ENCODE measurements around the gene CD101. TPM values are rescaled to one million over a fixed set of nuclear protein-coding genes. Genes with fewer than 3 reads are reported as not detected.
"Not testable (repeated sequence)": the region's sequence is repeated elsewhere in the genome, so short reads cannot be mapped to it uniquely, and the experiment has no call there.

CD101 gene, protein sequence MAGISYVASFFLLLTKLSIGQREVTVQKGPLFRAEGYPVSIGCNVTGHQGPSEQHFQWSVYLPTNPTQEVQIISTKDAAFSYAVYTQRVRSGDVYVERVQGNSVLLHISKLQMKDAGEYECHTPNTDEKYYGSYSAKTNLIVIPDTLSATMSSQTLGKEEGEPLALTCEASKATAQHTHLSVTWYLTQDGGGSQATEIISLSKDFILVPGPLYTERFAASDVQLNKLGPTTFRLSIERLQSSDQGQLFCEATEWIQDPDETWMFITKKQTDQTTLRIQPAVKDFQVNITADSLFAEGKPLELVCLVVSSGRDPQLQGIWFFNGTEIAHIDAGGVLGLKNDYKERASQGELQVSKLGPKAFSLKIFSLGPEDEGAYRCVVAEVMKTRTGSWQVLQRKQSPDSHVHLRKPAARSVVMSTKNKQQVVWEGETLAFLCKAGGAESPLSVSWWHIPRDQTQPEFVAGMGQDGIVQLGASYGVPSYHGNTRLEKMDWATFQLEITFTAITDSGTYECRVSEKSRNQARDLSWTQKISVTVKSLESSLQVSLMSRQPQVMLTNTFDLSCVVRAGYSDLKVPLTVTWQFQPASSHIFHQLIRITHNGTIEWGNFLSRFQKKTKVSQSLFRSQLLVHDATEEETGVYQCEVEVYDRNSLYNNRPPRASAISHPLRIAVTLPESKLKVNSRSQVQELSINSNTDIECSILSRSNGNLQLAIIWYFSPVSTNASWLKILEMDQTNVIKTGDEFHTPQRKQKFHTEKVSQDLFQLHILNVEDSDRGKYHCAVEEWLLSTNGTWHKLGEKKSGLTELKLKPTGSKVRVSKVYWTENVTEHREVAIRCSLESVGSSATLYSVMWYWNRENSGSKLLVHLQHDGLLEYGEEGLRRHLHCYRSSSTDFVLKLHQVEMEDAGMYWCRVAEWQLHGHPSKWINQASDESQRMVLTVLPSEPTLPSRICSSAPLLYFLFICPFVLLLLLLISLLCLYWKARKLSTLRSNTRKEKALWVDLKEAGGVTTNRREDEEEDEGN
- total RNA-seq (2014; rRNA removed; shearing (Covaris generic); ENCODE audit: low replicate concordance) = 0.35 and 0.63 TPM in 2 replicates

DNA sequence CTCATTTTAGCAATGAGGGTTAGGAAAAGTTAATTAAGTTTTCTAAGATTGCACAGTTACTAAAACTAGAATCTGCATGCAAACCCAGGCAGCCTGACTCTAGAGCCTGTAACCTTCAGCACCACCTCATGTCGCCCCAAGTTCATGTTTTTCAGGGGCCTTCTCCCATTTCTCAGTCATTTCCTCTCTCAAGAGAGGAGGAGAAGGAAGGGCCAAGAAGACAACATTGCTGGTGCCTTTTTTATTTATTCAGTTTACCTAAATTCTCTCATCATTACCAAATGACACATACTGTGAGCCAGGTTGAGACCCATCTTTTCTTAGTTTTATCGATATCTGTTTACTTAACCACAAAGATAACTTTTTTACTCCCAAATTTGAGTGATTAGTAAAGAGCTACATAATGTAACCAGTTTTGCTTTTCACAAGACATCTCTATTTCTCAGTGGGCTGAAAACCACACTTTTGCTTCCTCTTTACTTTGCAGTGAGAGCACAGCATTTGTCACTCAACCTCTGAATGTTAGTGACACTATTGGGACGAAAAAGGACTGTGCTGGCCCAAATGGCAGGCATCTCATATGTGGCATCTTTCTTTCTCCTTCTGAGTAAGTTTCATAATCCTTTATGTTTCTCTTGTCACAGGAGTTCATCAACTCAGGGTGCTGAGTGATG lies at the start of gene CD101:
CD101 (plus strand) TSS at position 507 of the 674 bp plus-strand sequence; CDS start at position 565, 58 bp downstream.
- H3K36me3 ChIP-seq = no peaks in the 10 kb centered on the region
- no peak for DNase-seq
- H3K27me3 ChIP-seq = no peaks in the 10 kb centered on the region
- H3K9me3 ChIP-seq = no peaks in the 10 kb centered on the region
- no peak within 1 kb of the TSS for H3K4me3 ChIP-seq

DNA sequence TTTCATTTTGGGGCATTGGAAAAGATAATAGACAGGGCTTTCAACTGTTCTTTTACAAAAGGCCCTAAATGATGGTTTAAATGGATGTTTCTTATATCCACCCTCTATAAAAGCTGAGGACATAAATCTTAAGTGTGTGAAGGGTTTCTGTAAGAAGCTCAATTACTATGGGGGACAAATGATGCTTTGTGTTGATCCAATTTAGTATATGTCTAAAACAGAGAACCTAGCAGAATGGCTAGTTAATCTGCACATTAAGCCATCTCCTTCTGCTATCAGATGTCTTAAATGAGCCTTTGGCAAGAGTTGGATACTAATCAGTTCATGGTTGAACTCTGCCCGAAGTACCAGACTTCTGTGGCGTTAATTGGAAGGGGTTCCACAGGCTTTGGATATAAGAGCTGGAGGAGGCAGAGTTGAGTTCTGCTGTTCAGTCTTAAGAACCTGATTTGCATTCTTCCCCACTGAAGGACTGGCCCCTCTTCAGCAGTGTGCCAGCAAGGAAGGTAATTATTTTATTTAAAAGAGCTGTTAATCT lies 48.8 kb upstream of the CD101 start:
- Histone ChIP-seq H3K9me3 (no peaks in the 10 kb centered on the region), H3K27me3 (no peaks in the 10 kb centered on the region), H3K36me3 (peaks cover 3% of the 10 kb centered on the region; the same call in 1 of the 2 replicates), H3K4me3 (no peak overlapping the region)
- DNase-seq = no peak

DNA sequence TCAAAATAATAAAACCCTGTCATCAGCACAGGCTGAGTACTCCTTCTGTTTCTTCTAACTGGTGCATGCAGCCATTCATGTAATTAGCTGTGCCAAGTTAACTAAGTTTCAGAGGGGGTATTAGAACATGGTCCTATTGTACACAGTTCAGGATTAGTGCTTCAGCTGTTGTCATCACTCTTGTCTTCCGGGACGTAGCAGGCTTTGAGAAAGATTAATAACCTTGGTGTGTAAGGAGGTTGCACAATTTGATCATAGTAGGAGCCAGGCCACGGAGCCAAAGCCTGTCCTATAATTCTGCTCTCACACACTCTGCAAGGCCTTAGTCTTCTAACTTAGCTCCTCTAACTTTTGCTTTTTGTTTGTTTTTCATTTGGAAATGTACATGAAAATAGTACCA lies 47.1 kb upstream of the CD101 start:
- H3K4me3 ChIP-seq = no peak overlapping the region
- H3K27me3 ChIP-seq = no peaks in the 10 kb centered on the region; the same call in 1 of the 2 replicates
- H3K36me3 ChIP-seq = peaks cover 1% of the 10 kb centered on the region; the same call in 1 of the 2 replicates
- DNase-seq = no peak
- no peaks in the 10 kb centered on the region for H3K9me3 ChIP-seq

DNA sequence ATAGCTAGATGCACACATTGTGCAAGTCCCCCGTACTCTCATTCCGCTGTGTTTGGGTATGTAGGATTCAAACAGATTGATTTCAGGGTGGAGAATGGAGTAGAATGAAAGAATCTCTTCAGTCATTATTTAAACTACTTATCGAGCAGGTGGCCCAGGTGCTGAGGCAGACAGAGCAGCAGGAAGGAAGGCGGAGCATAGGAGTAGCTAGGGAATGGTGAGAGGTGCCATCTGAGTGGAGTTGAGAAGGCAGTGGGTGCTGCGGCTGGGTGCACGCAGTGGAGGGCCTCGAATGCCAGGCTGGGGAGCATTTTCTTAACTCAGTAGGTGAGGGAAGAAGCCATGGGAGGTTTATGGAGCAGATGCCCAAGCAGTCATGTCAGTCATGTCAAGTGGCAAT lies 45.2 kb upstream of the CD101 start:
- Histone ChIP-seq H3K9me3 (no peaks in the 10 kb centered on the region), H3K36me3 (peaks cover 4% of the 10 kb centered on the region; the same call in 1 of the 2 replicates), H3K27me3 (no peaks in the 10 kb centered on the region; the same call in 1 of the 2 replicates), H3K4me3 (no peak overlapping the region)
- no peak for DNase-seq

DNA sequence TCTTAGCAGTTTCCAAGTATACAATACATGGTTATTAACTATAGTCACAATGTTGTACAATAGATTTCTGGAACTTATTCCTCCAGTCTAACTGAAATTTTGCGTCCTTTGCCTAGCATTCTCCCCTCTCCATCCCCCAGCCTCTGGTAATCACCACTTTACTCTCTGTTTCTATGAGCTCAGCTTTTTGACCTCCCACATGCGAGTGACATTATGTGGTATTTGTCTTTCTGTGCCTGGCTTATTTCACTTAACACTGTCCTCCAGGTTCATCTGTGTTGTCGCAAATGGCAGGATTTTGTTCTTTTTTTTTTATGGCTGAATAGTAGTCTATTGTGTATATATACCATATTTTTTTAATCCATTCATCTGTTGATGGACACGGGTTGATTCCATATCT lies 43.9 kb upstream of the CD101 start:
- Histone ChIP-seq H3K9me3 (no peaks in the 10 kb centered on the region), H3K4me3 (no peak overlapping the region), H3K27me3 (no peaks in the 10 kb centered on the region; the same call in 1 of the 2 replicates), H3K36me3 (peaks cover 8% of the 10 kb centered on the region; the same call in 1 of the 2 replicates)
- DNase-seq = no peak

DNA sequence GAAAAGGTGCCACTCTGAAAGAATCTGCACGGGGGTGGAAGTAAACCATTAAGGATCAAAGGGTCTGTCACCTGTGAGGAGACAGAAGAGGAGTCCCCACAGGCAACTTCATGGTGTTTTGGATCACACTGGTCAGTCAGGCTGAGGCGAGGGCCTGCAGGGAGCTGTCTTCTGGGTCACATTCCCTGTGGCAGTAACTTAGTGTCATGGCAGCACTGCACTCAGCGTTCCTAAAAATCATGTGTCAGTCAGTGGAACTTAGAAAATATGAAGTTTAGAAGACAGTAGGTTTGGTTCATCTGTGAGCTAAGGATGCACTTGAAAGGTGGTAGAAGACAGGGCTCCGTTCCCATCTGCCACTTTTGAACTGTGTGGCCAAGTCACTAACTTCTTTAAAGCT lies 43.5 kb upstream of the CD101 start:
- Histone ChIP-seq H3K36me3 (peaks cover 8% of the 10 kb centered on the region; the same call in 1 of the 2 replicates), H3K27me3 (no peaks in the 10 kb centered on the region; the same call in 1 of the 2 replicates), H3K4me3 (no peak overlapping the region), H3K9me3 (no peaks in the 10 kb centered on the region)
- no peak for DNase-seq

DNA sequence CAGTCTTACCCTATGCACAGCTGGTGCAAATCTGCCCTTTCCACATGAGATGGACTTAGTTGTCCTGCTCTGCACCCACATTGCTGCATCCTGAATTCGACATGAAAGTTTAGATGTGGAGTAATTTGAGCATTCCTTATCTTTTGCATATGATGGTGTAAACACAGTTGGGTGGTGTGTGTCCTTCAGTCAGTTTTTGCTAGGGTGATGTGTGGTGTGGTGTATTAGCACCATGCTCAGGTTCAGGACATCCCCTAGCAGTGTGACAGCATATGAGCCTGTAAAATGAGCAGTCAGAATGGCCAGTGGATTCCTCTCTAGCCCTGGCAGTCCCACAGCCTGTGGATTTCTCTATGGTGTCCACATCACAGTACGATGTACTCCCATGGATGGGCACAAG lies 42.6 kb upstream of the CD101 start:
- DNase-seq = no peak
- Histone ChIP-seq H3K27me3 (no peaks in the 10 kb centered on the region; the same call in 1 of the 2 replicates), H3K4me3 (no peak overlapping the region), H3K9me3 (no peaks in the 10 kb centered on the region), H3K36me3 (peaks cover 8% of the 10 kb centered on the region; the same call in 1 of the 2 replicates)

DNA sequence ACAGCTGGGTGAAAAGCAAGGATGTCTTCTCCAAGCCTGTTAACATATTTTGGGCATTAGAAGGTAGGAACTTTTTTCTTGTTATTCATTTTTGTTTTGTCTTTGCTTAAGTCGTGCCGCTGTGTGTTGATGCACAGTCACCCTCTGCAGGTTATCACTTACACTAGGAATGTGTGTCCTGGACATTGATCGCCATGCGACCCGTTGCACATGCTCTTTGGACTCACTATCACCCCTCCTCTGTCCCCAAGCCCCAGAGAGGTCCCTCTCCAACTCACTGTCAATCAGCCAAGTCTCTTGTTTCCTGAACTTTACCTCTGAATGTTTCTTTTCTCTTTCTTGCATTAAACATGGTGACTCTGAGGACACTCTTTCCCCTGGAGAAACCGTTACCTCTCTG lies 40.0 kb upstream of the CD101 start:
- no peak for DNase-seq
- Histone ChIP-seq H3K36me3 (peaks cover 13% of the 10 kb centered on the region), H3K4me3 (no peak overlapping the region), H3K27me3 (no peaks in the 10 kb centered on the region; the same call in 1 of the 2 replicates), H3K9me3 (no peaks in the 10 kb centered on the region)

DNA sequence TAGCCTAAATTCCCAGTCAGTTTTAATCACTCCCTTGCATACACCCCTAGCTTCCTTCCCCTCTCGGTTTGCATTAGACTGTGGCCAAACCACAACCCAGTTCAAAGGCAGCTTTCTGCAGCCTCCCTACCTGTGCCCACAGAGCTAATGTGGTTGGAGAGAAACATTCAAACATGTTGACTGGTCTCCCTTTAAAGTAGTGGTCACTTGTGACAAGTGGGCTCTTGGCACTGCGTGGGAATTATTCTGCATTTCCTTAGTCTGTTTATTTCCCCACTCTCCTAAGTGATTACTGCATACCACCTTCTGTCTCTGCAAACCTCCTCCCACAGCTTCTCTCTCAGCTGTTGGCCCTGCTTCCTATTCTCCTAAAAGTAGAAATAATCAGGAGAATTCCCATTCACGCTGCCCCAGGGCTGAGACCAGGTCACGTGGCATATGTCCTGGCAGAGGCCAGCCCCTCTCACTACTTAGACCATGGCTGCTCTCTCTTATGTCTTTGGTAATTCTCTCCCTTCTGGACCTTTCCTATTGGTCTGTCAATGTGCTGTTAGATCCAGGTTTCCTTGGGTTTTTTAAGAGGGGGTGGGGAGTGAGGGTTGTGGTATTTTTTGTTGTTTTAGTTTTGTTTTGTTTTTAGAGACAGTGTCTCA lies 38.4 kb upstream of the CD101 start:
- Histone ChIP-seq H3K9me3 (no peaks in the 10 kb centered on the region), H3K4me3 (no peak overlapping the region), H3K27me3 (no peaks in the 10 kb centered on the region; the same call in 1 of the 2 replicates), H3K36me3 (peaks cover 19% of the 10 kb centered on the region)
- DNase-seq = no peak

DNA sequence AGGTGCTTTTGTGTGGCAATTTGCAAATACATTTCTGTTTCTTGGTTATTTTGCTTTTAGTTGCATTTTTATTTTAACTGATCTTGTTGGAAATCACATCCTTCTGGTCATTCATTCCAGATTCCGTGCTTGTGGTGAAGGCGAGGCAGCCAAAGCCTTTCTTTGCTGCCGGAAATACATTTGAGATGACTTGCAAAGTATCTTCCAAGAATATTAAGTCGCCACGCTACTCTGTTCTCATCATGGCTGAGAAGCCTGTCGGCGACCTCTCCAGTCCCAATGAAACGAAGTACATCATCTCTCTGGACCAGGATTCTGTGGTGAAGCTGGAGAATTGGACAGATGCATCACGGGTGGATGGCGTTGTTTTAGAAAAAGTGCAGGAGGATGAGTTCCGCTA lies 34.8 kb upstream of the CD101 start:
- peaks cover 12% of the 10 kb centered on the region for H3K36me3 ChIP-seq
- peak; percentile 41 for DNase-seq
- H3K9me3 ChIP-seq = no peaks in the 10 kb centered on the region
- no peak overlapping the region for H3K4me3 ChIP-seq
- H3K27me3 ChIP-seq = no peaks in the 10 kb centered on the region

DNA sequence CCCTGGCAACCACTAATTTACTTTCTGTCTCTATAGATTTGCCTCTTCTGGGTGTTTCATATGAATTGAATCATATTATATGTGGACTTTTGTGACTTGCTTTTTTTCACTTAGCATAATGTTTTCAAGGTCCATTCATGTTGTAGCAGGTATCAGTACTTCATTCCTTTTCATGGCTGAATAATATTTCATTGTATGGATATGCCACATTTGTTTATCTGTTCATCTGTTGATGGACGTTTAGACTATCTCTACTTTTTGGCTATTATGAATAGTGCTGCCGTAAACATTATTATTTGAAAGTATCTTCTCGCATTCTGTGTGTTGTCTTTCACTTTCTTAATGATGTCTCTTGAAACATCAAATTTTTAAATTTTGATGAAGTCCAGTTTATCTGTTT lies 32.8 kb upstream of the CD101 start:
- Histone ChIP-seq H3K9me3 (no peaks in the 10 kb centered on the region), H3K36me3 (peaks cover 12% of the 10 kb centered on the region), H3K27me3 (no peaks in the 10 kb centered on the region), H3K4me3 (no peak overlapping the region)
- DNase-seq = no peak

DNA sequence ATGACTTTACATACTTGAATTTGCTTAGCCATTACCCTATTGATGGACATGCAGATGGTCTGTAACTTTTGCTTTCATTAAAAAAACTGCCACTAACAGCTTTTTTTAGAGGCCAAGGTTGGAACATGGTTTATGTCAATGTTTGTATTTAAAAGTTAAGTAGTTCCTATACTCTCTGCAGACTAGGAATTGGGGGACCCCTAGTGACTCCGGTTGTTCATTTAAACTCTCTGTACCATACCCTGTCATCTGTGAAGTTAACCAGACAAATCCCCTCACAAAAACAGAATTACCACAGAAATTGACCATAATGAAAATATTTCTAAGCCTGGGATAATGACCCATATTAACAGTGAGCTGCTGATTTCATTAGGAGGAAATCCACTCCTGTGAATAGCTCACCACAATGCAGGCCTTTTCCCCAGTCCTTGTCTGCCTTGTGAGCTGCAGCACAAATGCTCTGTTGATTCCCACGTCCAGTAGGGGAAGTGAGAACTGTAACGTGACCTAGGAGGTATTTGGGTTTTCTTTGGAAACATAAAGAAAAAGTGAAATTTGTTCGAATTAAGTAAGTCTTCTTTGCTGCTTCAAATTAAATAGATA lies 30.2 kb upstream of the CD101 start:
- Histone ChIP-seq H3K9me3 (peaks cover under 1% of the 10 kb centered on the region; the same call in 1 of the 2 replicates), H3K27me3 (no peaks in the 10 kb centered on the region), H3K36me3 (peaks cover 23% of the 10 kb centered on the region), H3K4me3 (no peak overlapping the region)
- no peak for DNase-seq

DNA sequence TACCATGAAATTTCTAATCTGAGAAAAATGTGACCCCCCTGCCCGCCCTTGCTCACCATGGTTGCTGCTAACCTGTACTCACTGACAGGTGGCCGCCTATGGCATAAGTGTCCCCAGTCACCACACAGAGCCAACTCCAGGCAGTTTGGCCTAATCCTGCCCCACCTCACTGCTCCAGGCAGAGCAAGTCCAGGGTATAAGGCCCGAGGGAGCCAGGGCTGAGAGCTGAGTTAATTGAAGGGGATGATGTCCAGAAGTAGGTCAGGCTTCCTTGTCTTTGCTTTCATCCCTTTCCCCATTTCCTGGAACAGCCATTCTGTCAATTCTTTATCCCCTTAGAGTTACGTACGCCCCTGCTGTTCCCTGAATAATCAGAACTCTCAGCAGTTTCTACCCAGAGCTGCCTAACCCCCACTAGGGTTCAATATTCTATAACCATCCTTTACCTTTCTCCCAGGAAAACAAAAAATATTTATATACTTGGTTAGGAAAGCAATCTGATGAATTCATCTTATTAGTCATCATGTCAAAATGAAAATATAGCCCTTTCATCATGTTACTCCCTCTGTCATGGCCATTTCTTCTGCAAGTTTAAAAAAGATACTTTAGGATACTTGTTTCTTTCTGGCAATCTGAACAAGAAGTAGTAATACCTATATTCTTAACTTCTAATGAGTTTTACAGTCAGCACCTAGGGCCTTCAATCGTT lies 29.4 kb upstream of the CD101 start:
- no peaks in the 10 kb centered on the region for H3K27me3 ChIP-seq
- peaks cover 22% of the 10 kb centered on the region for H3K36me3 ChIP-seq
- no peak overlapping the region for H3K4me3 ChIP-seq
- H3K9me3 ChIP-seq = peaks cover 2% of the 10 kb centered on the region; the same call in 1 of the 2 replicates
- DNase-seq = no peak

DNA sequence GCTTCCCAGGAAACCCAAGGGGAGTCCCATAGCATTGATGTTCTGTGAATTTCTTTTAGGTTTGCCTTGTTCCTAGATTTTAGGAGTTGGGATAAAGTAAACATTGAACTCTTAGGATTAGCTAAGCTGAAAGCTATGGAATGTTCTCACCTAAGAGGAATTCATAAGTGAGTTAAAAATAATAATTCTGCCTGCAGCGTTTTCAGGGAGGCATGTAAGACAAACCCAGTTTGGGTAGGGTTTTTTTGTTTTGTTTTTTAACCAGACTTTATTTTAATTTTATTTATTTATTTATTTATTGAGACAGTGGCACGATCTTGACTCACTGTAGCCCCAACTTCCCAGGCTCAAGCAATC lies 28.9 kb upstream of the CD101 start:
- Histone ChIP-seq H3K36me3 (peaks cover 17% of the 10 kb centered on the region), H3K27me3 (no peaks in the 10 kb centered on the region), H3K4me3 (no peak overlapping the region), H3K9me3 (peaks cover 2% of the 10 kb centered on the region; the same call in 1 of the 2 replicates)
- DNase-seq = no peak

DNA sequence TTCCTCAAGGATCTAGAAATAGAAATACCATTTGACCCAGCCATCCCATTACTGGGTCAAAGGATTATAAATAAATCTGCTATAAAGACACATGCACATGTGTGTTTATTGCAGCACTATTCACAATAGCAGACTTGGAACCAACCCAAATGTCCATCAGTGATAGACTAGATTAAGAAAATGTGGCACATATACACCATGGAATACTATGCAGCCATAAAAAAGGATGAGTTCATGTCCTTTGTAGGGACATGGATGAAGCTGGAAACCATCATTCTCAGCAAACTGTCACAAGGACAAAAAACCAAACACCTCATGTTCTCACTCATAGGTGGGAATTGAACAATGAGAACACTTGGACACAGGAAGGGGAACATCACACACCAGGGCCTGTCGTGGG lies 21.3 kb upstream of the CD101 start:
- DNase-seq, H3K4me3 ChIP-seq: not testable (repeated sequence)

More for the DNA sequence above, 21.3 kb upstream of the CD101 start:
- not testable (repeated sequence) for H3K36me3 ChIP-seq, H3K27me3 ChIP-seq, H3K9me3 ChIP-seq
